Retinal pigment epithelial cell (primary cell): Measurements from ENCODE around the gene COL4A2.
"Not testable (repeated sequence)": the region's sequence is repeated elsewhere in the genome, so short reads cannot be mapped to it uniquely, and the experiment has no call there.

Source experiments
- DNase-seq: peaks from one replicate; pipeline ENCODE4 v3.0.0-alpha.2; 2010; ENCODE audit warnings: low read depth
- H3K4me3 ChIP-seq: 2 replicates; pipeline ENCODE4 v1.5.1; 2011; ENCODE audit warnings: mild to moderate bottlenecking, low read length, control low read depth, moderate library complexity
- CTCF ChIP-seq: conservative IDR thresholded peaks from 2 replicates; pipeline ENCODE4 v1.5.1; 2011; ENCODE audit warnings: low read depth, low read length, control low read depth, inconsistent platforms

Gene COL4A2

GRCh38 chr13:110319397-110319773 lies 12.3 kb downstream of the COL4A2 start:
- H3K4me3 ChIP-seq = no peak overlapping the region
- DNase-seq = no peak
- no peak for TF ChIP-seq CTCF

- no peak overlapping the region for H3K4me3 ChIP-seq
- no peak for DNase-seq
- no peak for TF ChIP-seq CTCF
Observed at GRCh38 chr13:110319774-110320509, 12.9 kb downstream of the COL4A2 start.

GRCh38 chr13:110320645-110321044 lies 13.6 kb downstream of the COL4A2 start:
- no peak for TF ChIP-seq CTCF
- no peak for DNase-seq
- H3K4me3 ChIP-seq = no peak overlapping the region

- H3K4me3 ChIP-seq, DNase-seq: not testable (repeated sequence)
Observed at GRCh38 chr13:110321573-110321972, 14.5 kb downstream of the COL4A2 start.

- DNase-seq = no peak
- no peak overlapping the region for H3K4me3 ChIP-seq
- TF ChIP-seq CTCF = no peak
Observed at GRCh38 chr13:110322126-110322827, 15.2 kb downstream of the COL4A2 start.

GRCh38 chr13:110322828-110323171 lies 15.7 kb downstream of the COL4A2 start:
- TF ChIP-seq CTCF = no peak
- no peak overlapping the region for H3K4me3 ChIP-seq
- DNase-seq = no peak

GRCh38 chr13:110323172-110323891 lies 16.2 kb downstream of the COL4A2 start:
- no peak for DNase-seq

More at GRCh38 chr13:110323172-110323891, 16.2 kb downstream of the COL4A2 start:
- peak; percentile 32 for TF ChIP-seq CTCF
- H3K4me3 ChIP-seq = no peak overlapping the region
